Measurements from ENCODE around the gene S100A6. TPM values are rescaled to one million over a fixed set of nuclear protein-coding genes. Genes with fewer than 3 reads are reported as not detected.
"Not testable (repeated sequence)": the region's sequence is repeated elsewhere in the genome, so short reads cannot be mapped to it uniquely, and the experiment has no call there.

Gene S100A6
- total RNA-seq (ENCODE audit: low replicate concordance): 21.9 and 1,154 TPM in 2 replicates
- long read RNA-seq, transcript S100A6-205 (3 exons, 673 nt): minor isoform, 8 of 308 reads
- long read RNA-seq, transcript S100A6-201 (3 exons, 665 nt): major isoform, 283 of 308 reads
- long read RNA-seq, partial matches to known transcripts: 13 of 308 reads
- long read RNA-seq, other reads (novel, unspliced or antisense): 3 of 308 reads

DNA sequence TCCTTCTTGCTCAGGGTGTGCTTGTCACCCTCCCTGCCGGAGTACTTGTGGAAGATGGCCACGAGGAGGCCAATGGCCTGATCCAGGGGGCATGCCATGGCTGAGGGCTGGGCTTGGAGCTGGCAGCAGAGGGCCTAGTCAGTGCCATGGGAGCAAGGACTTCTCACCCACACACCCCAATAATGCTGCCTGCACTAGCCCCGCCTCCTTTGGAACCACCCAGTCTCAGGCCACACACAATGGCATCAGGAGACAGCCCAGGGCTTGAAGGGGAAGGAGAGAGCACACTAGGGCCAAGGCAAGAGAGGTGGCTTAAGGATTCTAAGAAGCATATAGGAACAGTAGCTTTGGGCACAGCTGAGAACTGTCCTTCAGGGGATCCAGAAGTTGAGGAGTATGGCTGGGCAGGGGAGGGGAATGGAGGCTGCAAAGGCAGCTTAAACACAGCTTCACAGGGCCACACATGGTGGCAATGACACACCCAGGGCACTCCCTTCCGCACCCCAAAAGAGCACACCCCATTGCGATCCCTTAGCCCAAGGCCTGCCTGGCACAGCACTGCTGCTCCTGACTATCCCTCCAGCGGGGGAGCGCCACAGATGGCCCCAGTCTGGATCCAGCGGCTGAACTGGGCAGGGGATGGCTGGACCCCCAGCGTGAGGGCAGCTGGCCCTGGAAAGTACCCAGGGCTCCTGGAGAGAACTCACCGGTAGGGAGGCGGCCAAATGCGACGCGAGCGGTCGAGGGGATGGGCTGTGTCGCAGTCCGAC, at the start of gene S100A6:
S100A6 (minus strand) TSS at position 750 of the 770 bp plus-strand sequence; CDS start at position 98, 652 bp downstream.
- peaks cover 5% of the 10 kb centered on the region for H3K9me3 Mint-ChIP-seq

GRCh38 chr1:153585006-153585405, 49.2 kb upstream of the S100A6 start:
- Mint-ChIP-seq H3K4me1 (ENCODE audit: unreplicated experiment) (peaks cover 3% of the 10 kb centered on the region), H3K4me3 (no peak overlapping the region), H3K27me3 (no peaks in the 10 kb centered on the region), H3K36me3 (no peaks in the 10 kb centered on the region), H3K27ac (no peak overlapping the region), H3K9me3 (no peaks in the 10 kb centered on the region)
- TF ChIP-seq, protein P1, sequence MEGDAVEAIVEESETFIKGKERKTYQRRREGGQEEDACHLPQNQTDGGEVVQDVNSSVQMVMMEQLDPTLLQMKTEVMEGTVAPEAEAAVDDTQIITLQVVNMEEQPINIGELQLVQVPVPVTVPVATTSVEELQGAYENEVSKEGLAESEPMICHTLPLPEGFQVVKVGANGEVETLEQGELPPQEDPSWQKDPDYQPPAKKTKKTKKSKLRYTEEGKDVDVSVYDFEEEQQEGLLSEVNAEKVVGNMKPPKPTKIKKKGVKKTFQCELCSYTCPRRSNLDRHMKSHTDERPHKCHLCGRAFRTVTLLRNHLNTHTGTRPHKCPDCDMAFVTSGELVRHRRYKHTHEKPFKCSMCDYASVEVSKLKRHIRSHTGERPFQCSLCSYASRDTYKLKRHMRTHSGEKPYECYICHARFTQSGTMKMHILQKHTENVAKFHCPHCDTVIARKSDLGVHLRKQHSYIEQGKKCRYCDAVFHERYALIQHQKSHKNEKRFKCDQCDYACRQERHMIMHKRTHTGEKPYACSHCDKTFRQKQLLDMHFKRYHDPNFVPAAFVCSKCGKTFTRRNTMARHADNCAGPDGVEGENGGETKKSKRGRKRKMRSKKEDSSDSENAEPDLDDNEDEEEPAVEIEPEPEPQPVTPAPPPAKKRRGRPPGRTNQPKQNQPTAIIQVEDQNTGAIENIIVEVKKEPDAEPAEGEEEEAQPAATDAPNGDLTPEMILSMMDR (conservative IDR thresholded peaks at IDR 0.05): no peak
- no peak for DNase-seq (ENCODE audit: extremely low spot score, unreplicated experiment)

More for the DNA sequence above, at the start of gene S100A6:
- peak within 1 kb of the TSS; percentile 81 for H3K4me3 Mint-ChIP-seq
- TF ChIP-seq, protein P1 (conservative IDR thresholded peaks at IDR 0.05): no peak
- peak within 1 kb of the TSS; percentile 87 for H3K27ac Mint-ChIP-seq
- no peak for DNase-seq (ENCODE audit: extremely low spot score, unreplicated experiment)
- no peaks in the 10 kb centered on the region for H3K36me3 Mint-ChIP-seq
- no peaks in the 10 kb centered on the region for H3K27me3 Mint-ChIP-seq
- H3K4me1 Mint-ChIP-seq (ENCODE audit: unreplicated experiment): peaks cover 37% of the 10 kb centered on the region

DNA sequence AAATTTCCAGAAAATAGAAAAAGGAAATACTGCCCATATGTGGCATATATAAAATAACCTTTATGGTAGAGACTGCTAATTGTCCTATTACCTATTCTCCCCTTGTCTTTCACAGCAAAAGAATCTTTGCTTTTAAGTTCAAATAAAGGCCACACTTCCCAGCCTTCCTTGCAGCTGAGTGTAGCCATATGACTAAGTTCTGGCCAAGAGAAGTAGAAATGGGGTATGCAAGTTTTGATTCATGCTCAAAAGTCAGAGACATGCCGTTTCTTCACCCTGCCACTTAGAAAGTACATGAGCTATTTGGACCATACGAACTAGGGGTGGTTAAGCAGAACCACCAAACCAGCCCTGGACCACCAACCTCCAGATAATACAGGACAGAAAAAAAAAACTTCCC, 48.2 kb upstream of the S100A6 start:
- Mint-ChIP-seq H3K27me3 (no peaks in the 10 kb centered on the region), H3K4me3 (no peak overlapping the region), H3K27ac (no peak overlapping the region), H3K4me1 (ENCODE audit: unreplicated experiment) (peaks cover 3% of the 10 kb centered on the region), H3K9me3 (no peaks in the 10 kb centered on the region), H3K36me3 (no peaks in the 10 kb centered on the region)
- DNase-seq (ENCODE audit: extremely low spot score, unreplicated experiment): no peak
- TF ChIP-seq, protein P1 (conservative IDR thresholded peaks at IDR 0.05): no peak

GRCh38 chr1:153583514-153583913, 47.7 kb upstream of the S100A6 start:
- not testable (repeated sequence) for H3K9me3 Mint-ChIP-seq; H3K27me3 Mint-ChIP-seq; H3K4me1 Mint-ChIP-seq (ENCODE audit: unreplicated experiment); DNase-seq (ENCODE audit: extremely low spot score, unreplicated experiment); H3K4me3 Mint-ChIP-seq; H3K36me3 Mint-ChIP-seq; H3K27ac Mint-ChIP-seq

DNA sequence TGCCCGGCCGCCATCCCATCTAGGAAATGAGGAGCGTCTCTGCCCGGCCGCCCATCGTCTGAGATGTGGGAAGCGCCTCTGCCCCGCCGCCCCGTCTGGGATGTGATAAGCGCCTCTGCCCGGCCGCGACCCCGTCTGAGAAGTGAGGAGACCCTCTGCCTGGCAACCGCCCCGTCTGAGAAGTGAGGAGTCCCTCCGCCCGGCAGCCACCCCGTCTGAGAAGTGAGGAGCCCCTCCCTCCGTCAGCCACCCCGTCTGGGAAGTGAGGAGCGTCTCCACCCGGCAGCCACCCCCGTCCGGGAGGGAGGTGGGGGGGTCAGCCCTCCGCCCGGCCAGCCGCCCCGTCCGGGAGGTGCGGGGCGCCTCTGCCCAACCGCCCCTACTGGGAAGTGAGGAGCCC, 47.0 kb upstream of the S100A6 start:
- not testable (repeated sequence) for H3K36me3 Mint-ChIP-seq; H3K4me3 Mint-ChIP-seq; H3K27ac Mint-ChIP-seq; DNase-seq (ENCODE audit: extremely low spot score, unreplicated experiment); H3K9me3 Mint-ChIP-seq; H3K27me3 Mint-ChIP-seq
- H3K4me1 Mint-ChIP-seq (ENCODE audit: unreplicated experiment): peaks cover 11% of the 10 kb centered on the region

GRCh38 chr1:153578936-153579335, 43.1 kb upstream of the S100A6 start:
- H3K27ac Mint-ChIP-seq: no peak overlapping the region

More at GRCh38 chr1:153578936-153579335, 43.1 kb upstream of the S100A6 start:
- TF ChIP-seq, protein P1 (conservative IDR thresholded peaks at IDR 0.05): no peak
- H3K27me3 Mint-ChIP-seq: no peaks in the 10 kb centered on the region
- no peaks in the 10 kb centered on the region for H3K9me3 Mint-ChIP-seq
- peaks cover 8% of the 10 kb centered on the region for H3K4me1 Mint-ChIP-seq (ENCODE audit: unreplicated experiment)
- H3K4me3 Mint-ChIP-seq: no peak overlapping the region
- H3K36me3 Mint-ChIP-seq: no peaks in the 10 kb centered on the region
- no peak for DNase-seq (ENCODE audit: extremely low spot score, unreplicated experiment)
